HCT116 (cell line): Measurements from ENCODE around the gene ZNF791. TPM values are rescaled to one million over a fixed set of nuclear protein-coding genes. Genes with fewer than 3 reads are reported as not detected.

ENCODE experiments used
- ATAC-seq: fragments of 200-7000 bp; cut with Tn5 transposase; 2 replicates; pipeline ENCODE4 v1.9.1; 2020; ENCODE audit warnings: mild to moderate bottlenecking, moderate library complexity
- BruUV-seq: library from RNA; stranded (reverse); fragments of 400-500 nt; replicated peaks from 2 replicates; lab custom pipeline; 2021; lab: Mats Ljungman, UMichigan
- CTCF ChIA-PET: fragments of 300-600 bp; sonication (Branson Sonifier 250); formaldehyde crosslinking; loops from one replicate; lab custom pipeline; 2021; ENCODE audit warnings: antibody characterized with exemption; lab: Charles Lee
- POLR2A ChIA-PET: fragments of 300-600, 350-600 bp; sonication (Branson Sonifier 250); formaldehyde crosslinking; loops from one replicate; lab custom pipeline; 2021; ENCODE audit warnings: antibody characterized with exemption; lab: Charles Lee
- RAD21 ChIA-PET, 2 experiments: fragments of 300-600 bp; sonication (Branson Sonifier 250); formaldehyde crosslinking; loops; one replicate each; lab custom pipeline; 2023; ENCODE audit warnings: low total read pairs in 2 of 2; ENCODE audit not compliant: uncharacterized antibody in 2 of 2, unreplicated experiment in 2 of 2, low non-redundant PET in 1 of 2; lab: Charles Lee
- DNase-seq: peaks from one replicate; pipeline ENCODE4 v3.0.0-alpha.2; 2010; ENCODE audit warnings: low read depth, low spot score
- H2AFZ ChIP-seq: fragments of 200-600 bp; shearing (Covaris generic), sonication (generic); 2 replicates; pipeline ENCODE4 v1.6.1; 2017; ENCODE audit warnings: low read depth, mixed run types, mixed read lengths, antibody characterized with exemption, low read length; ENCODE audit not compliant: poor library complexity, severe bottlenecking
- H3K27ac ChIP-seq: 2 replicates; pipeline ENCODE4 v1.5.1; 2012; ENCODE audit warnings: low read depth, low read length
- H3K27me3 ChIP-seq: fragments of 200-600 bp; sonication (generic); 2 replicates; pipeline ENCODE4 v1.6.1; 2016; ENCODE audit warnings: mixed run types, low read length, mixed read lengths; ENCODE audit not compliant: insufficient read depth
- H3K36me3 ChIP-seq, 2 experiments: fragments of 200-500 bp in 1 of 2; fragments of 200-600 bp in 1 of 2; sonication (Bioruptor generic) in 1 of 2; sonication (generic) in 1 of 2; 2 replicates each; pipeline versions ENCODE4 v1.5.1 to v1.6.1; 2014 to 2016; ENCODE audit warnings: low read length in 2 of 2, inconsistent platforms in 1 of 2, mixed read lengths in 1 of 2, mixed run types in 1 of 2; ENCODE audit not compliant: insufficient read depth in 2 of 2, control insufficient read depth in 1 of 2
- H3K4me1 ChIP-seq, 2 experiments: fragments of 200-600 bp in 1 of 2; sonication (generic) in 1 of 2; 2 replicates each; pipeline versions ENCODE4 v1.5.1 to v1.6.1; 2012 to 2017; ENCODE audit warnings: low read length in 2 of 2, inconsistent platforms in 1 of 2, mild to moderate bottlenecking in 1 of 2, mixed read lengths in 1 of 2, mixed run types in 1 of 2, moderate library complexity in 1 of 2; ENCODE audit not compliant: insufficient read depth in 2 of 2, control insufficient read depth in 1 of 2
- H3K4me2 ChIP-seq: fragments of 200-600 bp; sonication (generic); 2 replicates; pipeline ENCODE4 v1.6.1; 2017; ENCODE audit warnings: mixed run types, low read length, mixed read lengths
- H3K4me3 ChIP-seq, 2 experiments: fragments of 200-600 bp in 1 of 2; sonication (generic) in 1 of 2; replicated peaks in 1 of 2; 2 replicates each; pipeline ENCODE4 v1.5.1; 2011 to 2016; ENCODE audit warnings: low read length in 2 of 2, control low read depth in 1 of 2, low read depth in 1 of 2, mild to moderate bottlenecking in 1 of 2, mixed read lengths in 1 of 2, mixed run types in 1 of 2
- H3K79me2 ChIP-seq: fragments of 200-600 bp; sonication (generic); 2 replicates; pipeline ENCODE4 v1.6.1; 2017; ENCODE audit warnings: mild to moderate bottlenecking, mixed run types, low read length, moderate library complexity, mixed read lengths; ENCODE audit not compliant: insufficient read depth
- H3K9ac ChIP-seq: fragments of 200-600 bp; sonication (generic); 2 replicates; pipeline ENCODE4 v1.6.1; 2016; ENCODE audit warnings: low read length, mixed read lengths
- H3K9me2 ChIP-seq: fragments of 200-600 bp; sonication (generic), shearing (Covaris generic); 2 replicates; pipeline ENCODE4 v1.6.1; 2017; ENCODE audit warnings: mixed run types, mild to moderate bottlenecking, moderate library complexity; ENCODE audit not compliant: insufficient read depth
- H3K9me3 ChIP-seq, 2 experiments: fragments of 200-500 bp in 1 of 2; fragments of 200-600 bp in 1 of 2; sonication (Bioruptor generic) in 1 of 2; sonication (generic) in 1 of 2; 2 replicates each; pipeline ENCODE4 v1.6.1; 2014 to 2017; ENCODE audit warnings: low read length in 2 of 2, mixed read lengths in 2 of 2, inconsistent platforms in 1 of 2, low read depth in 1 of 2, mild to moderate bottlenecking in 1 of 2, mixed run types in 1 of 2, moderate library complexity in 1 of 2; ENCODE audit not compliant: control insufficient read depth in 1 of 2, insufficient read depth in 1 of 2
- H4K20me1 ChIP-seq: fragments of 200-600 bp; sonication (generic), shearing (Covaris generic); 2 replicates; pipeline ENCODE4 v1.6.1; 2017; ENCODE audit warnings: mixed run types, mild to moderate bottlenecking, moderate library complexity; ENCODE audit not compliant: insufficient read depth
- EGR1 ChIP-seq: IDR thresholded peaks from 2 replicates; pipeline ENCODE4 v1.6.1; 2012; ENCODE audit warnings: low read depth
- ELF1 ChIP-seq: IDR thresholded peaks from 2 replicates; pipeline ENCODE4 v1.6.1; 2012; ENCODE audit warnings: low read depth, borderline replicate concordance
- EZH2 ChIP-seq: fragments of 200-600 bp; sonication (generic); IDR thresholded peaks from 2 replicates; pipeline ENCODE4 v1.6.1; 2017; ENCODE audit warnings: antibody characterized with exemption, mixed run types
- EZH2phosphoT487 ChIP-seq: fragments of 200-600 bp; IDR thresholded peaks from 2 replicates; pipeline ENCODE4 v1.6.1; 2018; ENCODE audit warnings: antibody characterized with exemption, borderline replicate concordance
- FOSL1 ChIP-seq: IDR thresholded peaks from 2 replicates; pipeline ENCODE4 v1.6.1; 2012; ENCODE audit warnings: low read depth
- JUND ChIP-seq: IDR thresholded peaks from 2 replicates; pipeline ENCODE4 v1.6.1; 2012
- POLR2AphosphoS5 ChIP-seq: IDR thresholded peaks from 2 replicates; pipeline ENCODE4 v1.6.1; 2011; ENCODE audit warnings: mild to moderate bottlenecking, low read depth, low read length, moderate library complexity
- SP1 ChIP-seq: IDR thresholded peaks from 2 replicates; pipeline ENCODE4 v1.6.1; 2012; ENCODE audit warnings: low read depth
- TCF7L2 ChIP-seq: IDR thresholded peaks from 2 replicates; pipeline ENCODE4 v1.7.0; 2011; ENCODE audit warnings: borderline replicate concordance, inconsistent platforms; ENCODE audit not compliant: insufficient read depth, insufficient read length; ENCODE audit errors: extremely low read depth
- YY1 ChIP-seq: IDR thresholded peaks from 2 replicates; pipeline ENCODE4 v1.6.1; 2011; ENCODE audit warnings: low read length, low read depth, moderate library complexity, mild to moderate bottlenecking; ENCODE audit not compliant: insufficient replicate concordance; ENCODE audit errors: extremely low read depth
- ZFX ChIP-seq: fragments of 450-650 bp; IDR thresholded peaks from 2 replicates; pipeline ENCODE4 v1.6.1; 2017
- ZNF274 ChIP-seq: fragments of 200-500 bp; sonication (Bioruptor generic); IDR thresholded peaks from 2 replicates; pipeline ENCODE4 v1.6.1; 2014; ENCODE audit warnings: mild to moderate bottlenecking, low read depth, low read length, inconsistent platforms
- intact Hi-C: fragments of 100-400 bp; cut with micrococcal nuclease; formaldehyde crosslinking; loops from 2 replicates; pipeline ENCODE4 v1.10.0; 2022
- total RNA-seq: library from RNA; stranded (reverse); gene quantifications from one replicate; pipeline ENCODE4 v1.2.1, GENCODE V29; 2021; ENCODE audit not compliant: unreplicated experiment
- TF ChIP-seq, protein P1 (sequence below), 3 experiments: fragments of 200-600 bp in 1 of 3; sonication (generic) in 1 of 3; IDR thresholded peaks in 2 of 3; conservative IDR thresholded peaks in 1 of 3; 2 replicates each; pipeline ENCODE4 v1.5.1; 2012 to 2017; ENCODE audit warnings: low read depth in 2 of 3, low read length in 2 of 3, antibody characterized with exemption in 1 of 3, borderline replicate concordance in 1 of 3, control low read depth in 1 of 3, mild to moderate bottlenecking in 1 of 3, mixed read lengths in 1 of 3, mixed run types in 1 of 3, moderate library complexity in 1 of 3; ENCODE audit not compliant: insufficient read depth in 1 of 3
- TF ChIP-seq, protein P2 (sequence below): IDR thresholded peaks from 2 replicates; pipeline ENCODE4 v1.6.1; 2011; ENCODE audit warnings: mild to moderate bottlenecking, low read length, moderate library complexity; ENCODE audit not compliant: insufficient replicate concordance; ENCODE audit errors: extremely low read depth
- TF ChIP-seq, protein P3 (sequence below): IDR thresholded peaks from 2 replicates; pipeline ENCODE4 v1.6.1; 2012

ZNF791 gene
- total RNA-seq, 1 experiment from 2014 or later = 21.2 TPM

- H3K79me2 ChIP-seq = peaks cover 28% of the 10 kb centered on the region; the same call in 1 of the 2 replicates
These were observed 57.1 kb downstream of the ZNF791 start for GRCh38 chr19:12667731-12668302.

More at GRCh38 chr19:12667731-12668302, 57.1 kb downstream of the ZNF791 start:
- Histone ChIP-seq H3K4me1 (peaks cover 19 to 37% of the 10 kb centered on the region in 2 experiments), H3K4me3 (peak overlapping the region; percentile 95 to 98), H3K9me3 (no peaks in the 10 kb centered on the region), H4K20me1 (no peaks in the 10 kb centered on the region), H3K9me2 (no peaks in the 10 kb centered on the region), H3K27me3 (no peaks in the 10 kb centered on the region), H3K36me3 (peaks cover 5 to 9% of the 10 kb centered on the region in 2 experiments; a peak in 3 of 4 replicates), H3K4me2 (peak overlapping the region; percentile 92), H2AFZ (no peak overlapping the region), H3K27ac (peak overlapping the region; percentile 88; the same call in 1 of the 2 replicates), H3K9ac (peak overlapping the region; percentile 90; the same call in 1 of the 2 replicates)
- CTCF ChIA-PET = no interaction called here
- no peak for DNase-seq
- RAD21 ChIA-PET = interaction anchor here in 1 of 2 experiments (0.6 kb wide), 1 partner anchor 171 kb away, joined by 7 read pairs; the partner anchor contains the start of gene MAST1
- POLR2A ChIA-PET = no interaction called here
- TF ChIP-seq ZNF274 = no peak
- no peak for TF ChIP-seq EZH2
- TF ChIP-seq POLR2AphosphoS5 = no peak
- TF ChIP-seq EGR1 = no peak
- TF ChIP-seq, protein P1, sequence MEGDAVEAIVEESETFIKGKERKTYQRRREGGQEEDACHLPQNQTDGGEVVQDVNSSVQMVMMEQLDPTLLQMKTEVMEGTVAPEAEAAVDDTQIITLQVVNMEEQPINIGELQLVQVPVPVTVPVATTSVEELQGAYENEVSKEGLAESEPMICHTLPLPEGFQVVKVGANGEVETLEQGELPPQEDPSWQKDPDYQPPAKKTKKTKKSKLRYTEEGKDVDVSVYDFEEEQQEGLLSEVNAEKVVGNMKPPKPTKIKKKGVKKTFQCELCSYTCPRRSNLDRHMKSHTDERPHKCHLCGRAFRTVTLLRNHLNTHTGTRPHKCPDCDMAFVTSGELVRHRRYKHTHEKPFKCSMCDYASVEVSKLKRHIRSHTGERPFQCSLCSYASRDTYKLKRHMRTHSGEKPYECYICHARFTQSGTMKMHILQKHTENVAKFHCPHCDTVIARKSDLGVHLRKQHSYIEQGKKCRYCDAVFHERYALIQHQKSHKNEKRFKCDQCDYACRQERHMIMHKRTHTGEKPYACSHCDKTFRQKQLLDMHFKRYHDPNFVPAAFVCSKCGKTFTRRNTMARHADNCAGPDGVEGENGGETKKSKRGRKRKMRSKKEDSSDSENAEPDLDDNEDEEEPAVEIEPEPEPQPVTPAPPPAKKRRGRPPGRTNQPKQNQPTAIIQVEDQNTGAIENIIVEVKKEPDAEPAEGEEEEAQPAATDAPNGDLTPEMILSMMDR (IDR thresholded peaks at IDR 0.05 in 2 of 3, conservative IDR thresholded peaks at IDR 0.05 in 1 of 3; ENCODE audit: borderline replicate concordance in 1 of 3, insufficient read depth in 1 of 3, low read depth in 2 of 3, low read length in 2 of 3) = no peak
- TF ChIP-seq, protein P2, sequence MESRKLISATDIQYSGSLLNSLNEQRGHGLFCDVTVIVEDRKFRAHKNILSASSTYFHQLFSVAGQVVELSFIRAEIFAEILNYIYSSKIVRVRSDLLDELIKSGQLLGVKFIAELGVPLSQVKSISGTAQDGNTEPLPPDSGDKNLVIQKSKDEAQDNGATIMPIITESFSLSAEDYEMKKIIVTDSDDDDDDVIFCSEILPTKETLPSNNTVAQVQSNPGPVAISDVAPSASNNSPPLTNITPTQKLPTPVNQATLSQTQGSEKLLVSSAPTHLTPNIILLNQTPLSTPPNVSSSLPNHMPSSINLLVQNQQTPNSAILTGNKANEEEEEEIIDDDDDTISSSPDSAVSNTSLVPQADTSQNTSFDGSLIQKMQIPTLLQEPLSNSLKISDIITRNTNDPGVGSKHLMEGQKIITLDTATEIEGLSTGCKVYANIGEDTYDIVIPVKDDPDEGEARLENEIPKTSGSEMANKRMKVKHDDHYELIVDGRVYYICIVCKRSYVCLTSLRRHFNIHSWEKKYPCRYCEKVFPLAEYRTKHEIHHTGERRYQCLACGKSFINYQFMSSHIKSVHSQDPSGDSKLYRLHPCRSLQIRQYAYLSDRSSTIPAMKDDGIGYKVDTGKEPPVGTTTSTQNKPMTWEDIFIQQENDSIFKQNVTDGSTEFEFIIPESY = no peak
- TF ChIP-seq YY1 = no peak
- no peak for TF ChIP-seq JUND
- TF ChIP-seq ELF1 = no peak
- TF ChIP-seq TCF7L2 = no peak
- TF ChIP-seq, protein P3, sequence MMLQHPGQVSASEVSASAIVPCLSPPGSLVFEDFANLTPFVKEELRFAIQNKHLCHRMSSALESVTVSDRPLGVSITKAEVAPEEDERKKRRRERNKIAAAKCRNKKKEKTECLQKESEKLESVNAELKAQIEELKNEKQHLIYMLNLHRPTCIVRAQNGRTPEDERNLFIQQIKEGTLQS = no peak
- no peak for TF ChIP-seq ZFX
- TF ChIP-seq SP1 = no peak
- TF ChIP-seq EZH2phosphoT487 = no peak
- no peak for TF ChIP-seq FOSL1
- intact Hi-C loops = loop anchor here (5.0 to 10.0 kb wide), 2 partner anchors 56 to 743 kb away; partner anchors contain the start of genes ZNF490, ZNF700 and ZNF791
- no peak for ATAC-seq
- no TSS peak for BruUV-seq
